ENCODE results near the gene PKD2L1.

DNA sequence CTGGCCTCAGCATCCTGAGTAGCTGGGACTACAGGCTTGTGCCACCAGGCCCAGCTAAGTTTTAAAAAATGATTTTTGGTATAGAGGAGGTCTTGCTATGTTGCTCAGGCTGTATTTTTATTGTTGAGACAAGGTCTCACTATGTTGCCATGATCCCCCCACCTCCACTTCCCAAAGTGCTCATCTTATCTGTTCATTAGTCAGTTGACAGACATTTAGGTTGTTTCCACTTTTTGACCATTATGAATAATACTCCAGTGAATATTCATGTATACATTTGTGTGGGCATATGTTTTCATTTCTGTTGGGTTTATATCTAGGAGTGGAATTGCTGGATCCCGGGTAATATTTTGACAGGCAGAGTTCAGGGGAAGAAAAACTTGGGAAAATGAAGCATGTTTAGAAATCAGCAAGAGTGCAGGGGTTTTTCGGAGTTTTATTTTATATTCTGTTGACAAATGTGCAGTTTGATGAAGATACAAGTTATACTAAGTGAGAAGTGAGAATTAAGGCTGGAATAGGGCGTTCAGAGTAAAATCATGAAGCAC lies 14.3 kb upstream of the PKD2L1 start:
- no peak for TF ChIP-seq POLR2A (IDR thresholded peaks at IDR 0.05)
- no peak for TF ChIP-seq POLR2AphosphoS5 (IDR thresholded peaks at IDR 0.05)
